HCT116 (cell line): Measurements from ENCODE around the gene LOXHD1. TPM values are rescaled to one million over a fixed set of nuclear protein-coding genes. Genes with fewer than 3 reads are reported as not detected.

Source experiments
- ATAC-seq: fragments of 200-7000 bp; cut with Tn5 transposase; 2 replicates; pipeline ENCODE4 v1.9.1; 2020; ENCODE audit warnings: mild to moderate bottlenecking, moderate library complexity
- BruUV-seq: library from RNA; stranded (reverse); fragments of 400-500 nt; replicated peaks from 2 replicates; lab custom pipeline; 2021; lab: Mats Ljungman, UMichigan
- CTCF ChIA-PET: fragments of 300-600 bp; sonication (Branson Sonifier 250); formaldehyde crosslinking; loops from one replicate; lab custom pipeline; 2021; ENCODE audit warnings: antibody characterized with exemption; lab: Charles Lee
- POLR2A ChIA-PET: fragments of 300-600, 350-600 bp; sonication (Branson Sonifier 250); formaldehyde crosslinking; loops from one replicate; lab custom pipeline; 2021; ENCODE audit warnings: antibody characterized with exemption; lab: Charles Lee
- RAD21 ChIA-PET, 2 experiments: fragments of 300-600 bp; sonication (Branson Sonifier 250); formaldehyde crosslinking; loops; one replicate each; lab custom pipeline; 2023; ENCODE audit warnings: low total read pairs in 2 of 2; ENCODE audit not compliant: uncharacterized antibody in 2 of 2, unreplicated experiment in 2 of 2, low non-redundant PET in 1 of 2; lab: Charles Lee
- DNase-seq: peaks from one replicate; pipeline ENCODE4 v3.0.0-alpha.2; 2010; ENCODE audit warnings: low read depth, low spot score
- H2AFZ ChIP-seq: fragments of 200-600 bp; shearing (Covaris generic), sonication (generic); 2 replicates; pipeline ENCODE4 v1.6.1; 2017; ENCODE audit warnings: low read depth, mixed run types, mixed read lengths, antibody characterized with exemption, low read length; ENCODE audit not compliant: poor library complexity, severe bottlenecking
- H3K27ac ChIP-seq: 2 replicates; pipeline ENCODE4 v1.5.1; 2012; ENCODE audit warnings: low read depth, low read length
- H3K27me3 ChIP-seq: fragments of 200-600 bp; sonication (generic); 2 replicates; pipeline ENCODE4 v1.6.1; 2016; ENCODE audit warnings: mixed run types, low read length, mixed read lengths; ENCODE audit not compliant: insufficient read depth
- H3K36me3 ChIP-seq, 2 experiments: fragments of 200-500 bp in 1 of 2; fragments of 200-600 bp in 1 of 2; sonication (Bioruptor generic) in 1 of 2; sonication (generic) in 1 of 2; 2 replicates each; pipeline versions ENCODE4 v1.5.1 to v1.6.1; 2014 to 2016; ENCODE audit warnings: low read length in 2 of 2, inconsistent platforms in 1 of 2, mixed read lengths in 1 of 2, mixed run types in 1 of 2; ENCODE audit not compliant: insufficient read depth in 2 of 2, control insufficient read depth in 1 of 2
- H3K4me1 ChIP-seq, 2 experiments: fragments of 200-600 bp in 1 of 2; sonication (generic) in 1 of 2; 2 replicates each; pipeline versions ENCODE4 v1.5.1 to v1.6.1; 2012 to 2017; ENCODE audit warnings: low read length in 2 of 2, inconsistent platforms in 1 of 2, mild to moderate bottlenecking in 1 of 2, mixed read lengths in 1 of 2, mixed run types in 1 of 2, moderate library complexity in 1 of 2; ENCODE audit not compliant: insufficient read depth in 2 of 2, control insufficient read depth in 1 of 2
- H3K4me2 ChIP-seq: fragments of 200-600 bp; sonication (generic); 2 replicates; pipeline ENCODE4 v1.6.1; 2017; ENCODE audit warnings: mixed run types, low read length, mixed read lengths
- H3K4me3 ChIP-seq, 2 experiments: fragments of 200-600 bp in 1 of 2; sonication (generic) in 1 of 2; replicated peaks in 1 of 2; 2 replicates each; pipeline ENCODE4 v1.5.1; 2011 to 2016; ENCODE audit warnings: low read length in 2 of 2, control low read depth in 1 of 2, low read depth in 1 of 2, mild to moderate bottlenecking in 1 of 2, mixed read lengths in 1 of 2, mixed run types in 1 of 2
- H3K79me2 ChIP-seq: fragments of 200-600 bp; sonication (generic); 2 replicates; pipeline ENCODE4 v1.6.1; 2017; ENCODE audit warnings: mild to moderate bottlenecking, mixed run types, low read length, moderate library complexity, mixed read lengths; ENCODE audit not compliant: insufficient read depth
- H3K9ac ChIP-seq: fragments of 200-600 bp; sonication (generic); 2 replicates; pipeline ENCODE4 v1.6.1; 2016; ENCODE audit warnings: low read length, mixed read lengths
- H3K9me2 ChIP-seq: fragments of 200-600 bp; sonication (generic), shearing (Covaris generic); 2 replicates; pipeline ENCODE4 v1.6.1; 2017; ENCODE audit warnings: mixed run types, mild to moderate bottlenecking, moderate library complexity; ENCODE audit not compliant: insufficient read depth
- H3K9me3 ChIP-seq, 2 experiments: fragments of 200-500 bp in 1 of 2; fragments of 200-600 bp in 1 of 2; sonication (Bioruptor generic) in 1 of 2; sonication (generic) in 1 of 2; 2 replicates each; pipeline ENCODE4 v1.6.1; 2014 to 2017; ENCODE audit warnings: low read length in 2 of 2, mixed read lengths in 2 of 2, inconsistent platforms in 1 of 2, low read depth in 1 of 2, mild to moderate bottlenecking in 1 of 2, mixed run types in 1 of 2, moderate library complexity in 1 of 2; ENCODE audit not compliant: control insufficient read depth in 1 of 2, insufficient read depth in 1 of 2
- H4K20me1 ChIP-seq: fragments of 200-600 bp; sonication (generic), shearing (Covaris generic); 2 replicates; pipeline ENCODE4 v1.6.1; 2017; ENCODE audit warnings: mixed run types, mild to moderate bottlenecking, moderate library complexity; ENCODE audit not compliant: insufficient read depth
- ATF3 ChIP-seq: IDR thresholded peaks from 2 replicates; pipeline ENCODE4 v1.6.1; 2012
- CBX3 ChIP-seq: IDR thresholded peaks from 2 replicates; pipeline ENCODE4 v1.6.1; 2012; ENCODE audit warnings: low read depth
- CEBPB ChIP-seq: IDR thresholded peaks from 2 replicates; pipeline ENCODE4 v1.6.1; 2012; ENCODE audit warnings: low read depth
- CTCF ChIP-seq, 3 experiments: fragments of 200-600 bp in 1 of 3; sonication (generic) in 1 of 3; IDR thresholded peaks in 2 of 3; conservative IDR thresholded peaks in 1 of 3; 2 replicates each; pipeline ENCODE4 v1.5.1; 2012 to 2017; ENCODE audit warnings: low read depth in 2 of 3, low read length in 2 of 3, antibody characterized with exemption in 1 of 3, borderline replicate concordance in 1 of 3, control low read depth in 1 of 3, mild to moderate bottlenecking in 1 of 3, mixed read lengths in 1 of 3, mixed run types in 1 of 3, moderate library complexity in 1 of 3; ENCODE audit not compliant: insufficient read depth in 1 of 3
- EGR1 ChIP-seq: IDR thresholded peaks from 2 replicates; pipeline ENCODE4 v1.6.1; 2012; ENCODE audit warnings: low read depth
- ELF1 ChIP-seq: IDR thresholded peaks from 2 replicates; pipeline ENCODE4 v1.6.1; 2012; ENCODE audit warnings: low read depth, borderline replicate concordance
- EZH2phosphoT487 ChIP-seq: fragments of 200-600 bp; IDR thresholded peaks from 2 replicates; pipeline ENCODE4 v1.6.1; 2018; ENCODE audit warnings: antibody characterized with exemption, borderline replicate concordance
- FOSL1 ChIP-seq: IDR thresholded peaks from 2 replicates; pipeline ENCODE4 v1.6.1; 2012; ENCODE audit warnings: low read depth
- JUND ChIP-seq: IDR thresholded peaks from 2 replicates; pipeline ENCODE4 v1.6.1; 2012
- MAX ChIP-seq: IDR thresholded peaks from 2 replicates; pipeline ENCODE4 v1.6.1; 2012
- POLR2A ChIP-seq: IDR thresholded peaks from 2 replicates; pipeline ENCODE4 v1.7.0; 2011; ENCODE audit warnings: borderline replicate concordance; ENCODE audit not compliant: insufficient read depth, insufficient read length; ENCODE audit errors: extremely low read depth
- POLR2AphosphoS5 ChIP-seq: IDR thresholded peaks from 2 replicates; pipeline ENCODE4 v1.6.1; 2011; ENCODE audit warnings: mild to moderate bottlenecking, low read depth, low read length, moderate library complexity
- REST ChIP-seq: IDR thresholded peaks from 2 replicates; pipeline ENCODE4 v1.6.1; 2012; ENCODE audit warnings: low read depth
- SIN3A ChIP-seq: IDR thresholded peaks from 2 replicates; pipeline ENCODE4 v1.6.1; 2012; ENCODE audit warnings: low read depth
- SP1 ChIP-seq: IDR thresholded peaks from 2 replicates; pipeline ENCODE4 v1.6.1; 2012; ENCODE audit warnings: low read depth
- SRF ChIP-seq: IDR thresholded peaks from 2 replicates; pipeline ENCODE4 v1.6.1; 2012; ENCODE audit warnings: low read depth
- TCF7L2 ChIP-seq: IDR thresholded peaks from 2 replicates; pipeline ENCODE4 v1.7.0; 2011; ENCODE audit warnings: borderline replicate concordance, inconsistent platforms; ENCODE audit not compliant: insufficient read depth, insufficient read length; ENCODE audit errors: extremely low read depth
- YY1 ChIP-seq: IDR thresholded peaks from 2 replicates; pipeline ENCODE4 v1.6.1; 2011; ENCODE audit warnings: low read length, low read depth, moderate library complexity, mild to moderate bottlenecking; ENCODE audit not compliant: insufficient replicate concordance; ENCODE audit errors: extremely low read depth
- ZBTB33 ChIP-seq: IDR thresholded peaks from 2 replicates; pipeline ENCODE4 v1.6.1; 2011; ENCODE audit warnings: mild to moderate bottlenecking, low read length, moderate library complexity; ENCODE audit not compliant: insufficient replicate concordance; ENCODE audit errors: extremely low read depth
- ZFX ChIP-seq: fragments of 450-650 bp; IDR thresholded peaks from 2 replicates; pipeline ENCODE4 v1.6.1; 2017
- intact Hi-C: fragments of 100-400 bp; cut with micrococcal nuclease; formaldehyde crosslinking; loops from 2 replicates; pipeline ENCODE4 v1.10.0; 2022
- total RNA-seq: library from RNA; stranded (reverse); gene quantifications from one replicate; pipeline ENCODE4 v1.2.1, GENCODE V29; 2021; ENCODE audit not compliant: unreplicated experiment

Gene LOXHD1
- total RNA-seq, 1 experiment from 2014 or later: not detected

GRCh38 chr18:46447323-46447722 is 209.7 kb downstream of the LOXHD1 start:
- POLR2A ChIA-PET: no interaction called here
- TF ChIP-seq EZH2phosphoT487: no peak
- no peak for TF ChIP-seq CEBPB
- no peak for TF ChIP-seq SRF
- no peak for TF ChIP-seq REST
- TF ChIP-seq ZFX: no peak
- TF ChIP-seq JUND: no peak
- no peak for TF ChIP-seq MAX
- TF ChIP-seq YY1: no peak
- TF ChIP-seq TCF7L2: no peak
- TF ChIP-seq POLR2AphosphoS5: no peak
- no peak for TF ChIP-seq ATF3
- no peak for TF ChIP-seq CTCF (IDR thresholded peaks at IDR 0.05 in 2 of 3, conservative IDR thresholded peaks at IDR 0.05 in 1 of 3; ENCODE audit: borderline replicate concordance in 1 of 3, insufficient read depth in 1 of 3, low read depth in 2 of 3, low read length in 2 of 3)
- no peak for TF ChIP-seq EGR1
- TF ChIP-seq ELF1: no peak
- TF ChIP-seq SIN3A: no peak
- TF ChIP-seq FOSL1: no peak
- no peak for TF ChIP-seq POLR2A
- TF ChIP-seq SP1: no peak
- no peak for TF ChIP-seq CBX3
- no peak for TF ChIP-seq ZBTB33
- ATAC-seq (no peak), DNase-seq (no peak)
- Histone ChIP-seq H3K9me2 (no peaks in the 10 kb centered on the region), H2AFZ (no peak overlapping the region), H3K4me1 (peaks cover 0 to 11% of the 10 kb centered on the region in 2 experiments; a peak in 1 of 4 replicates), H3K27ac (no peak overlapping the region), H3K36me3 (no peaks in the 10 kb centered on the region), H3K4me3 (no peak overlapping the region), H3K9me3 (no peaks in the 10 kb centered on the region), H3K4me2 (no peak overlapping the region), H3K79me2 (no peaks in the 10 kb centered on the region), H3K27me3 (no peaks in the 10 kb centered on the region), H3K9ac (no peak overlapping the region), H4K20me1 (no peaks in the 10 kb centered on the region)
- BruUV-seq: no TSS peak
- RAD21 ChIA-PET: no interaction called here
- CTCF ChIA-PET: no interaction called here
- intact Hi-C loops: no loop called here
